ENCODE measurements around the gene KDM4B.

- no peak for TF ChIP-seq POLR2A (IDR thresholded peaks at IDR 0.05; ENCODE audit: low read depth, low read length)
- no peak for TF ChIP-seq POLR2AphosphoS5 (IDR thresholded peaks at IDR 0.05; ENCODE audit: low read depth, low read length)
Measured at GRCh38 chr19:5171711-5172110, 202.8 kb downstream of the KDM4B start.

Measured in GM12892 (cell line).